ENCODE data around the gene VEGFA.

VEGFA gene

DNA sequence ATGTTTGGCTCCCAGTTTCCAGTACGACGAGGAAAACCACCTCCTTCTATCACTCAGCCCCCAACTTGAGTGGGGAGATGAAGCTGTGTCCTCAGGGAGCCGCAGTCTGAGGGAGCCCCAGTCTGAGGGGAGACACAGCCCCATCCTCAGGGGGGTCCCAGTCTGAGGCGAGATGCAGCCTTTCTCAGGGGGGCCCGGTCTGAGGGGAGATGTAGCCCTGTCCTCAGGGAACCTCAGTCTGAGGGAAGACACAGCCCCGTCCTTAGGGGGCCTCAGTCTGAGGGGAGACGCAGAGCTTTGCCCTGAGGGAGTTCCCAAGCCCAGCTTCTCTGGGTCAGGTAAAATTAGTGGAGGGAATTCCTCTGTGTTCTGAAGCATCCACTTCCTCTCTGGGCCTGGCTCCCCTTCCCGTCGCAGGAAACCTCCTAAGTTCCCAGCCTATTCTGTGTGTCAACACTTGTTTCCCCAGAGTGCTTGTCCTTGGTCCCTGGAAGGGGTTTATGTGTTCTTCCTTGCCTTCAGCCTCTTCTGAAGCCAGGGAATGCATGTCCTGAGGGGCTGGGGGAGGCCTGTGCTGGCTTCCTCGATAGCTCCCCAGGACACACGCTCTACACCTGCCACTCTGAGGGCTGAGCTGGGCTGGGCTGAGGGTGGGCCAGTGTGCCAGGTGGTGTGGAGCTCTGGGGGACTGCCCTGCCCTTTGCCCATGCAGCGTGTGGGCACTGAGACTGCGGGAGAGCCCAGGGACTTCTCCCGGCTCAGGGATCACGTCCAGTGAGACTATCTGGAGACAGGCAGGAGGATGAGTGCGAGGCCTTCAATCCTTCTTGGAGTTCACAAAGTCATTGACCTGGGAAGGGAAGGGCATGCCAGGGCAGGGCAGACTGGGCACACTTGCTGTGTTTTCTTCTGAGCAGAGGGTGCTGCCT is 55.4 kb downstream of the VEGFA start:
- no peak overlapping the region for H3K4me3 ChIP-seq (ENCODE audit: low read length)
- no peak for TF ChIP-seq ZNF274 (IDR thresholded peaks at IDR 0.05; ENCODE audit: low read depth, low read length)

GRCh38 chr6:43826730-43827129 is 56.7 kb downstream of the VEGFA start:
- no peak overlapping the region for H3K4me3 ChIP-seq (ENCODE audit: low read length)
- no peak for TF ChIP-seq ZNF274 (IDR thresholded peaks at IDR 0.05; ENCODE audit: low read depth, low read length)

- no peak overlapping the region for H3K4me3 ChIP-seq (ENCODE audit: low read length)
- TF ChIP-seq ZNF274 (IDR thresholded peaks at IDR 0.05; ENCODE audit: low read depth, low read length), result no peak
These were observed 57.9 kb downstream of the VEGFA start for GRCh38 chr6:43827898-43828297.

GRCh38 chr6:43828711-43829110 is 58.7 kb downstream of the VEGFA start:
- H3K4me3 ChIP-seq (ENCODE audit: low read length), result no peak overlapping the region
- TF ChIP-seq ZNF274 (IDR thresholded peaks at IDR 0.05; ENCODE audit: low read depth, low read length), result no peak

DNA sequence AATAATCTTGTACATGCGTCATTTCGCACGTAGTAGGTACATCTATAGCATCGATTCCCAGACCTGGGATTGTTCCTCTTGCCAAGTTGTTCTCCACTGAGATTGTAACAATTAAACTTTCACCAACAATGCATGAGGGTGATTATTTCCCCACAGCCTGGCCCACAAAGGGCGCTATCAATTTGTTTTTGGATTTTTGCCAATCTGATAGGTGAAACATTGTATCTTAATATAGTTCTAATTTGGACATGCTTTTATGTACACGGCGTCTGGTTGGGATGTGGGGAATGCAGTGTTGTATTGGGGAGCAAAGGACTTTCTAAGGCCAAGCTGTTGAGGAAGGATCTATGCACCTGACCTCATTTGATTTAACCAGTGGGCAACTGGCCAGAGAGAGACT is 59.5 kb downstream of the VEGFA start:
- no peak for TF ChIP-seq ZNF274 (IDR thresholded peaks at IDR 0.05; ENCODE audit: low read depth, low read length)
- H3K4me3 ChIP-seq (ENCODE audit: low read length), result no peak overlapping the region

- no peak for TF ChIP-seq ZNF274 (IDR thresholded peaks at IDR 0.05; ENCODE audit: low read depth, low read length)
- no peak overlapping the region for H3K4me3 ChIP-seq (ENCODE audit: low read length)
These were observed 60.8 kb downstream of the VEGFA start for GRCh38 chr6:43830775-43831174.

- no peak for TF ChIP-seq ZNF274 (IDR thresholded peaks at IDR 0.05; ENCODE audit: low read depth, low read length)
- no peak overlapping the region for H3K4me3 ChIP-seq (ENCODE audit: low read length)
These were observed 61.2 kb downstream of the VEGFA start for GRCh38 chr6:43831191-43831590.

DNA sequence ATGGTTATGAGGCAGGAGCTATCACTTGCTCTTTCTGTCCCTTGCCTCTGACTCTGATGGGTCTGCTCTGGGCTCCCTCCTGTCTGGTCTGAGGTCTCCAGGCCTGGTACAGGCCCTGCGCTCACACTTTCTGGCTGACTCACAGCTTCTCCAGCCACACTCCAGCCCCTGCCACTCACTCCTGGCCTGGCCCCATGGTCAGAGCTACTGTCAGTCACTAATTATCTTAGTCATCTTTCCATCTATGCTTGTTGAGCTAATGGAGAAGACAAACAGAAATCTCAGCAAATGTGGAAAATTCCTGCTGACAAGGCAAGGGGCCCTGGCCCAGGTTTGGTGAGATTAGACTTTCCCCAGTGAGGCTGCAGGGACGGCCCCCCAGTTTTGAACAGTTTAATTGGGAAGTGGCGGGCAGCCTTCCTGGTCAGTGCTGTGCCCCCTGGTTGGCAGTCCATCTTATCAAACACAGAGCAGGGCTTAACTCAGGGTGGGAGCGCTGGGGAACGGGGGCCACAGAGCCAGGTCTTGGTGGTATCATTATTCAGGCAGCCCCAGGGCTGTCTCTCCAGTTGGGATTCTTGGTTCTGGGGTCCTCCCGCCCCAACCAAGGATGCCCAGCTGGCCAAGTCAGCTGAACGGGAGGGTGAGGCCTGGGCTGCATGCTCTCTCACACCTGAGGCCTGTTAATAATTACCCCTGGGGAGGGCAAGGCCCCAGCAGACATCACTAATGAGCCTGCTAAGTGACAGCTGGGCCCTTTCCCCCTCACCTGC is 63.4 kb downstream of the VEGFA start:
- TF ChIP-seq ZNF274 (IDR thresholded peaks at IDR 0.05; ENCODE audit: low read depth, low read length), result no peak

DNA sequence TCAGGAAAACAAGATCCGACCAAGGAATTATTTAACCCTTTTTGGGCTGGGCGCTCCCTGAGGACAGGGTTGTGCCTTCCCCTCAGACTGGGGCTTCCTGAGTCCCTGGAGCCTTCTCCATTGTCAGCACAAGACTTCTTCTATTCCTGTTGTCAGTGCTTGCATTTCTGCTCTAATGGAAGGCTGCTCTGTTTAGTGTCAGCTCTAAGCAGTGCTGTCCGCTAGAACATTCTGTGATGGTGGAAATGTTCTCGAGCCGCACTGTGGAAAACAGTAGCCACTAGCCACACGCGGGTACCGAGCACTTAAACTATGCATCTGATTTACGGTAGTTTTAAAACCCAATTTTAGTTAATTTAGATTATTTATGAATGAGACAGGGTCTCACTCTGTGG is 64.0 kb downstream of the VEGFA start:
- H3K4me3 ChIP-seq (ENCODE audit: low read length), result no peak overlapping the region
- no peak for TF ChIP-seq ZNF274 (IDR thresholded peaks at IDR 0.05; ENCODE audit: low read depth, low read length)

More for the DNA sequence above, 63.4 kb downstream of the VEGFA start:
- H3K4me3 ChIP-seq (ENCODE audit: low read length), result no peak overlapping the region

DNA sequence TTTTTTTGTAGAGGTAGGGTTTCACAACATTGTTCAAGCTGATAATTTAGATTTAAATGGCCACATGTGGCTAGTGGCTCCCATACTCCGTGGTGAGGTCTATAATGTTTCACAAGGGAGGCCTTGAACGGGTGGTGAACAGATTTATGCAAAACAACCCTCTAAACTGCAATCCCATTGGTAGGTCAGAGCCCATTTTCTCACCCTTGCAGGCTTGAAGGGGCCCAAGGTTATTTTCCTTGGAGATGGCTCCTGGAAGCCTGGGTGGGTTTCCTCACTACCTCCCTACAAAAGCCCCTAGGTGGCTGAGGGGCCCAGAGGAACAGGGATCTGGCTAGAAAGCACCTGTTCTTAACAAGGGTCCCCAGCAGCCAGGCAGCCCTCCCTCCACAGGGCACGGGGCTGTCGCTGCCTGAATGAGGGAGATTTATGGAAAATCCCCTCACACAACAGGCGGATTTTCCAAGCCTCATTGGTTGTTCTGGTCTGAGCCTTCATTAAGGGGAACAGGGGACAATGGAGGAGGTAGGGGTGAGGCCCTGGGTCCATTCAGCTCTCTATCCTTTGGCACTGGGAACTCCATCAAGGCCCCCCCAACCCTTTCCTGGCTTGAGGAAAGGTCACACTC is 64.6 kb downstream of the VEGFA start:
- no peak for TF ChIP-seq ZNF274 (IDR thresholded peaks at IDR 0.05; ENCODE audit: low read depth, low read length)
- no peak overlapping the region for H3K4me3 ChIP-seq (ENCODE audit: low read length)

DNA sequence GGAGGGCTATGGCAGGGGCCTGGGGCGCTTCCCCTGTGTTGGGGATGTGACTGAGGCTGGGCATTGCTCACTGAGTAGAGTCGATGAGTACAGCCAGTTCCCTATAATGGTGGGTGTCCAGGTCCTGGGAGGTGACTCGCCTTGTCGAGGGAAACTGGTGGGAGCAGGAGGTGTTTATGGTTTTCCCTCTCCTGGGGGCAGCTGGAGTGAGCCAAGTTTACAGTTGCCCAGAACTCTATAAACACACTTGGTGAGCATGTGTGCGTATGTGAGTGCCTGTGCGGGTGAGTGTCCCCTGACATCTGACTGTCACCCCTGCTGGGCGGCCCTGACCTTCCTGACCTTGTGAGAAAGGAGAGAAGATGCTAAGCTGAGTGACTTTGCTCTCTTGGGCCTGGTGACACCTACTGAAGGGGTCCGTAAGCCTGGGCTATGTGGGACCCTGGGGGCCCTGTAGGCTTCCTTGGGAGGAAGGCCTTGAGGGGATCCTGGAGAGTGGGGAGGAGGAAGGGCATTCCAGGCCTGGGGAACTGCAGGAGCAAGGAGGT is 65.9 kb downstream of the VEGFA start:
- H3K4me3 ChIP-seq (ENCODE audit: low read length), result no peak overlapping the region
- TF ChIP-seq ZNF274 (IDR thresholded peaks at IDR 0.05; ENCODE audit: low read depth, low read length), result no peak
